ENCODE data around the gene STUB1.

STUB1 gene

GRCh38 chr16:666572-666971 is 13.6 kb upstream of the STUB1 start:
- H3K27me3 Mint-ChIP-seq, result no peaks in the 10 kb centered on the region
- H3K36me3 Mint-ChIP-seq, result peaks cover 12 to 21% of the 10 kb centered on the region in 2 donors
- peak overlapping the region; percentile 42 for H3K27ac Mint-ChIP-seq
- DNase-seq (no peak), ATAC-seq (replicated peaks) (no peak)
- H3K4me3 Mint-ChIP-seq, result peak overlapping the region in 1 of 2 donors; percentile 3
- no peaks in the 10 kb centered on the region for H3K9me3 Mint-ChIP-seq
- H3K4me1 Mint-ChIP-seq, result peaks cover 7 to 25% of the 10 kb centered on the region in 2 donors

- no peaks in the 10 kb centered on the region for H3K27me3 Mint-ChIP-seq
- no peaks in the 10 kb centered on the region for H3K9me3 Mint-ChIP-seq
- H3K27ac Mint-ChIP-seq, result peak overlapping the region; percentile 90
- H3K4me3 Mint-ChIP-seq, result peak overlapping the region; percentile 86 to 87
- H3K36me3 Mint-ChIP-seq, result peaks cover 12 to 25% of the 10 kb centered on the region in 2 donors
- peaks cover 7 to 22% of the 10 kb centered on the region in 2 donors for H3K4me1 Mint-ChIP-seq
- DNase-seq (no peak), ATAC-seq (replicated peaks) (no peak)
Observed at GRCh38 chr16:667113-667779, 13.0 kb upstream of the STUB1 start.

GRCh38 chr16:667780-668518 is 12.3 kb upstream of the STUB1 start, which contains the start of gene RHOT2:
RHOT2 (plus strand) TSS chr16:668132; CDS start chr16:668200, 68 bp downstream.
- peaks cover 12 to 28% of the 10 kb centered on the region in 2 donors for H3K36me3 Mint-ChIP-seq
- peak; percentile 98 to 99 for ATAC-seq (replicated peaks)
- peak within 1 kb of the TSS; percentile 86 to 87 for H3K4me3 Mint-ChIP-seq
- DNase-seq, result peak; percentile 93
- peaks cover 7 to 22% of the 10 kb centered on the region in 2 donors for H3K4me1 Mint-ChIP-seq
- H3K9me3 Mint-ChIP-seq, result no peaks in the 10 kb centered on the region
- peak within 1 kb of the TSS; percentile 90 for H3K27ac Mint-ChIP-seq
- H3K27me3 Mint-ChIP-seq, result no peaks in the 10 kb centered on the region

- ATAC-seq (replicated peaks) (peak; percentile 8 to 15), DNase-seq (no peak)
- H3K4me1 Mint-ChIP-seq, result peaks cover 7 to 22% of the 10 kb centered on the region in 2 donors
- peaks cover 14 to 31% of the 10 kb centered on the region in 2 donors for H3K36me3 Mint-ChIP-seq
- peak overlapping the region; percentile 87 for H3K27ac Mint-ChIP-seq
- peak overlapping the region; percentile 86 to 87 for H3K4me3 Mint-ChIP-seq
- H3K27me3 Mint-ChIP-seq, result no peaks in the 10 kb centered on the region
- H3K9me3 Mint-ChIP-seq, result no peaks in the 10 kb centered on the region
Observed at GRCh38 chr16:668519-669171, 11.6 kb upstream of the STUB1 start.

- Mint-ChIP-seq H3K4me3 (peak overlapping the region; percentile 62 to 86), H3K27ac (no peak overlapping the region), H3K27me3 (peaks cover 0 to under 1% of the 10 kb centered on the region in 2 donors), H3K9me3 (no peaks in the 10 kb centered on the region), H3K36me3 (peaks cover 18 to 36% of the 10 kb centered on the region in 2 donors), H3K4me1 (peaks cover 7 to 22% of the 10 kb centered on the region in 2 donors)
- no peak for DNase-seq
- ATAC-seq (replicated peaks), result no peak
Observed at GRCh38 chr16:669666-670065, 10.5 kb upstream of the STUB1 start.

GRCh38 chr16:670485-671352 is 9.5 kb upstream of the STUB1 start:
- H3K27ac Mint-ChIP-seq, result no peak overlapping the region
- no peak overlapping the region for H3K4me3 Mint-ChIP-seq
- H3K4me1 Mint-ChIP-seq, result peaks cover 14 to 31% of the 10 kb centered on the region in 2 donors
- no peak for ATAC-seq (replicated peaks)
- peaks cover 7 to 9% of the 10 kb centered on the region in 2 donors for H3K27me3 Mint-ChIP-seq
- no peak for DNase-seq
- peaks cover 21 to 41% of the 10 kb centered on the region in 2 donors for H3K36me3 Mint-ChIP-seq
- no peaks in the 10 kb centered on the region for H3K9me3 Mint-ChIP-seq

GRCh38 chr16:671353-672131 is 8.7 kb upstream of the STUB1 start:
- no peak for DNase-seq
- ATAC-seq (replicated peaks), result no peak
- Mint-ChIP-seq H3K27ac (no peak overlapping the region), H3K9me3 (no peaks in the 10 kb centered on the region), H3K36me3 (peaks cover 21 to 41% of the 10 kb centered on the region in 2 donors), H3K27me3 (peaks cover 8 to 9% of the 10 kb centered on the region in 2 donors), H3K4me1 (peaks cover 15 to 31% of the 10 kb centered on the region in 2 donors), H3K4me3 (no peak overlapping the region)

GRCh38 chr16:672371-672770 is 7.8 kb upstream of the STUB1 start:
- DNase-seq (no peak), ATAC-seq (replicated peaks) (no peak)
- no peaks in the 10 kb centered on the region for H3K9me3 Mint-ChIP-seq
- H3K36me3 Mint-ChIP-seq, result peaks cover 21 to 41% of the 10 kb centered on the region in 2 donors
- peaks cover 17 to 31% of the 10 kb centered on the region in 2 donors for H3K4me1 Mint-ChIP-seq
- H3K27me3 Mint-ChIP-seq, result peaks cover 13 to 17% of the 10 kb centered on the region in 2 donors
- H3K27ac Mint-ChIP-seq, result no peak overlapping the region
- no peak overlapping the region for H3K4me3 Mint-ChIP-seq

GRCh38 chr16:672851-673250 is 7.4 kb upstream of the STUB1 start:
- no peaks in the 10 kb centered on the region for H3K9me3 Mint-ChIP-seq
- peaks cover 13 to 22% of the 10 kb centered on the region in 2 donors for H3K27me3 Mint-ChIP-seq
- peaks cover 15 to 26% of the 10 kb centered on the region in 2 donors for H3K4me1 Mint-ChIP-seq
- H3K36me3 Mint-ChIP-seq, result peaks cover 21 to 41% of the 10 kb centered on the region in 2 donors
- H3K4me3 Mint-ChIP-seq, result no peak overlapping the region
- H3K27ac Mint-ChIP-seq, result no peak overlapping the region
- DNase-seq, result no peak
- no peak for ATAC-seq (replicated peaks)

GRCh38 chr16:673399-673991 is 6.7 kb upstream of the STUB1 start:
- Mint-ChIP-seq H3K27ac (no peak overlapping the region), H3K4me1 (peaks cover 16 to 25% of the 10 kb centered on the region in 2 donors), H3K4me3 (no peak overlapping the region), H3K27me3 (peaks cover 13 to 25% of the 10 kb centered on the region in 2 donors), H3K9me3 (no peaks in the 10 kb centered on the region), H3K36me3 (peaks cover 21 to 41% of the 10 kb centered on the region in 2 donors)
- ATAC-seq (replicated peaks), result no peak
- no peak for DNase-seq

- DNase-seq (no peak), ATAC-seq (replicated peaks) (no peak)
- Mint-ChIP-seq H3K4me1 (peaks cover 15 to 25% of the 10 kb centered on the region in 2 donors), H3K27ac (no peak overlapping the region), H3K27me3 (peaks cover 13 to 25% of the 10 kb centered on the region in 2 donors), H3K36me3 (peaks cover 15 to 41% of the 10 kb centered on the region in 2 donors), H3K4me3 (no peak overlapping the region), H3K9me3 (no peaks in the 10 kb centered on the region)
Observed at GRCh38 chr16:674214-674881, 5.9 kb upstream of the STUB1 start.
